GM23338 (cell line): ENCODE results near the gene FAM120AOS.

Experiments used
- EZH2phosphoT487 ChIP-seq: fragments of 200-600 bp; sonication (generic); IDR thresholded peaks from one replicate; pipeline ENCODE4 v1.8.1; 2018; ENCODE audit warnings: antibody characterized with exemption; ENCODE audit not compliant: unreplicated experiment
- POLR2AphosphoS5 ChIP-seq: IDR thresholded peaks from 2 replicates; pipeline ENCODE4 v1.6.1; 2016; ENCODE audit warnings: antibody characterized with exemption, low read depth

- TF ChIP-seq POLR2AphosphoS5 (no peak), EZH2phosphoT487 (no peak)
Observed at GRCh38 chr9:93416530-93417235, 36.7 kb downstream of the FAM120AOS start.
